ENCODE measurements around the gene AGPAT3.

- TF ChIP-seq CTCF (IDR thresholded peaks at IDR 0.05) (no peak), POLR2A (IDR thresholded peaks at IDR 0.05) (no peak), EP300 (IDR thresholded peaks at IDR 0.05) (no peak)
Measured at GRCh38 chr21:43925609-43926008, 60.6 kb downstream of the AGPAT3 start.

All from upper lobe of left lung (tissue), 4 donors.